HG02798 (cell line): ENCODE results near the gene ALG10B.

Experiments used
- ATAC-seq: cut with Tn5 transposase; IDR thresholded peaks from one replicate; pipeline ENCODE4 v1.9.1; 2021; ENCODE audit warnings: mild to moderate bottlenecking; ENCODE audit not compliant: unreplicated experiment, poor library complexity

ALG10B gene

GRCh38 chr12:38373784-38374183 is 57.2 kb downstream of the ALG10B start:
- no peak for ATAC-seq

- ATAC-seq = no peak
These were observed 58.2 kb downstream of the ALG10B start for GRCh38 chr12:38374751-38375150.
